Breast epithelium (tissue), 4 donors: ENCODE data around the gene MAP3K3. TPM values are rescaled to one million over a fixed set of nuclear protein-coding genes. Genes with fewer than 3 reads are reported as not detected.

Experiments used
- DNase-seq, 2 donors: peaks; one replicate each; pipeline ENCODE4 v3.0.0-alpha.2; 2019; ENCODE audit warnings: low spot score in 2 of 2
- H3K27ac ChIP-seq, 2 donors: fragments of 200-600 bp; sonication (generic) in 1 of 2; one replicate each; pipeline ENCODE4 v1.5.1; 2016 to 2019; ENCODE audit warnings: mild to moderate bottlenecking in 1 of 2
- H3K27me3 ChIP-seq, 2 donors: fragments of 200-600 bp; sonication (generic) in 1 of 2; one replicate each; pipeline versions ENCODE4 v1.5.1 to v1.6.0; 2017 to 2019; ENCODE audit warnings: control low read depth in 1 of 2, mild to moderate bottlenecking in 1 of 2
- H3K36me3 ChIP-seq: fragments of 200-600 bp; one replicate; pipeline ENCODE4 v1.5.1; 2019
- H3K4me1 ChIP-seq, 2 donors: fragments of 200-600 bp; sonication (generic); one replicate each; pipeline ENCODE4 v1.5.1; 2016 to 2019; ENCODE audit warnings: control low read depth in 1 of 2
- H3K4me3 ChIP-seq, 3 donors: fragments of 200-600 bp; sonication (generic); 1 replicate in 2 of 3; 2 replicates in 1 of 3; pipeline ENCODE4 v1.5.1; 2016 to 2019; ENCODE audit warnings: mild to moderate bottlenecking in 3 of 3, moderate library complexity in 2 of 3
- H3K9me3 ChIP-seq, 2 donors: fragments of 200-600 bp; sonication (generic) in 1 of 2; one replicate each; pipeline ENCODE4 v1.5.1; 2016 to 2019; ENCODE audit warnings: control low read depth in 1 of 2
- CTCF ChIP-seq, 3 donors: fragments of 450-650 bp; IDR thresholded peaks; one replicate each; pipeline ENCODE4 v1.5.1; 2016 to 2017; ENCODE audit warnings: antibody characterized with exemption in 3 of 3, mild to moderate bottlenecking in 3 of 3, moderate library complexity in 3 of 3
- POLR2A ChIP-seq: fragments of 450-650 bp; IDR thresholded peaks from one replicate; pipeline ENCODE4 v1.6.1; 2016; ENCODE audit warnings: antibody characterized with exemption, mild to moderate bottlenecking, moderate library complexity
- POLR2AphosphoS5 ChIP-seq, 3 donors: sonication (generic); formaldehyde crosslinking; IDR thresholded peaks; one replicate each; pipeline ENCODE4 v1.6.1; 2017; ENCODE audit warnings: antibody characterized with exemption in 3 of 3
- intact Hi-C: fragments of 100-400 bp; cut with DNase I; formaldehyde crosslinking; loops from one replicate; pipeline ENCODE4 v1.15.1; 2023; ENCODE audit warnings: low total_unique reads
- total RNA-seq, 3 donors: library from RNA; depleted of rRNA; stranded (reverse); fragments of >200 nt; gene quantifications; one replicate each; pipeline ENCODE4 v1.1.0, GENCODE V29; 2016

The MAP3K3 gene
- total RNA-seq, 3 donors from 2014 or later = 44.9 to 60.0 (median 47.9) TPM

- Histone ChIP-seq H3K27me3 (no peaks in the 10 kb centered on the region), H3K4me1 (no peaks in the 10 kb centered on the region), H3K4me3 (peak overlapping the region; percentile 82 to 90 (median 83)), H3K9me3 (no peaks in the 10 kb centered on the region), H3K27ac (peak overlapping the region; percentile 95 to 98), H3K36me3 (no peaks in the 10 kb centered on the region)
- no peak for DNase-seq
- TF ChIP-seq CTCF (IDR thresholded peaks at IDR 0.05) = no peak
- TF ChIP-seq POLR2A = no peak
- no peak for TF ChIP-seq POLR2AphosphoS5 (IDR thresholded peaks at IDR 0.05)
- intact Hi-C loops = no loop called here
Observed at GRCh38 chr17:63741143-63741407, 118.9 kb downstream of the MAP3K3 start.

- intact Hi-C loops = no loop called here
- peak within 1 kb of the TSS; percentile 95 to 98 for H3K27ac ChIP-seq
- no peaks in the 10 kb centered on the region for H3K9me3 ChIP-seq
- no peaks in the 10 kb centered on the region for H3K36me3 ChIP-seq
- peak; percentile 99 for DNase-seq
- H3K27me3 ChIP-seq = no peaks in the 10 kb centered on the region
- peak within 1 kb of the TSS; percentile 82 to 90 (median 83) for H3K4me3 ChIP-seq
- H3K4me1 ChIP-seq = no peaks in the 10 kb centered on the region
- peak; percentile 81 for TF ChIP-seq POLR2A
- TF ChIP-seq POLR2AphosphoS5 (IDR thresholded peaks at IDR 0.05) = peak; percentile 46 to 74 (median 55)
- peak in 1 of 3 donors; percentile 10 for TF ChIP-seq CTCF (IDR thresholded peaks at IDR 0.05)
Observed at GRCh38 chr17:63741408-63742173, 119.4 kb downstream of the MAP3K3 start, which contains the start of gene STRADA. Gene STRADA, minus strand, starts transcription at chr17:63741799. Its CDS starts 13,430 bp downstream, at chr17:63728369.

Other genes with a start within 250 kb of the MAP3K3 start
- gene CYB561, start 176.1 kb upstream of the MAP3K3 start, total RNA-seq = 10 to 100 TPM; 14.6 to 52.4 (median 43.3) TPM
- gene ACE, start 145.4 kb upstream of the MAP3K3 start, total RNA-seq = 10 to 100 TPM in 1 of 3 donors, 1 to 10 TPM in 2; 2.6 to 13.9 (median 9.1) TPM
- gene KCNH6, start 99.1 kb upstream of the MAP3K3 start, total RNA-seq = not detected
- 10 to 100 TPM; 23.0 to 29.6 (median 27.2) TPM for gene DCAF7, start 71.9 kb upstream of the MAP3K3 start, total RNA-seq
- 10 to 100 TPM; 11.0 to 12.4 (median 11.1) TPM for gene TACO1, start 21.5 kb upstream of the MAP3K3 start, total RNA-seq
- 10 to 100 TPM in 1 of 3 donors, 1 to 10 TPM in 2; 6.1 to 10.5 (median 7.2) TPM for gene LIMD2, start 77.7 kb downstream of the MAP3K3 start, total RNA-seq
- gene STRADA, start 119.4 kb downstream of the MAP3K3 start, total RNA-seq = 10 to 100 TPM; 25.9 to 33.8 (median 26.2) TPM
- gene CCDC47, start 151.2 kb downstream of the MAP3K3 start, total RNA-seq = 10 to 100 TPM; 54.1 to 89.5 (median 81.7) TPM
- gene DDX42, start 151.8 kb downstream of the MAP3K3 start, total RNA-seq = 100 to 1,000 TPM; 131 to 139 (median 139) TPM
- 100 to 1,000 TPM in 2 of 3 donors, 10 to 100 TPM in 1; 98.3 to 110 (median 104) TPM for gene PSMC5, start 205.0 kb downstream of the MAP3K3 start, total RNA-seq
- 10 to 100 TPM; 55.4 to 78.7 (median 59.1) TPM for gene FTSJ3, start 205.2 kb downstream of the MAP3K3 start, total RNA-seq
- gene SMARCD2, start 220.3 kb downstream of the MAP3K3 start, total RNA-seq = 100 to 1,000 TPM; 142 to 210 (median 192) TPM